Putamen (tissue), 1 donor: Measurements from ENCODE around the gene USP5.

Experiments
- DNase-seq: peaks from one replicate; pipeline ENCODE4 v3.0.0-alpha.2; 2016; ENCODE audit warnings: low spot score

Gene USP5

GRCh38 chr12:6851921-6852650, at the start of gene USP5:
USP5 (plus strand) TSS chr12:6852150; CDS start chr12:6852180, 30 bp downstream.
- DNase-seq: peak; percentile 100

GRCh38 chr12:6807170-6807569, 44.8 kb upstream of the USP5 start:
- DNase-seq: no peak

- DNase-seq: no peak
Observed at GRCh38 chr12:6809056-6809455, 42.9 kb upstream of the USP5 start.

GRCh38 chr12:6810758-6811157, 41.2 kb upstream of the USP5 start:
- DNase-seq: no peak

- DNase-seq: no peak
Observed at GRCh38 chr12:6813363-6813762, 38.6 kb upstream of the USP5 start.

GRCh38 chr12:6816598-6816997, 35.4 kb upstream of the USP5 start:
- DNase-seq: no peak

- DNase-seq: no peak
Observed at GRCh38 chr12:6817098-6817497, 34.9 kb upstream of the USP5 start.

- no peak for DNase-seq
Observed at GRCh38 chr12:6817662-6818157, 34.2 kb upstream of the USP5 start.

GRCh38 chr12:6818222-6818621, 33.7 kb upstream of the USP5 start:
- no peak for DNase-seq

- DNase-seq: no peak
Observed at GRCh38 chr12:6818645-6819044, 33.3 kb upstream of the USP5 start.

GRCh38 chr12:6819106-6820030, 32.6 kb upstream of the USP5 start:
- DNase-seq: no peak

GRCh38 chr12:6820166-6820565, 31.8 kb upstream of the USP5 start:
- no peak for DNase-seq

- DNase-seq: no peak
Observed at GRCh38 chr12:6821591-6822425, 30.1 kb upstream of the USP5 start, which contains the start of gene GPR162. GPR162 (plus strand) TSS chr12:6821821; CDS start chr12:6823899, 2,078 bp downstream.

- DNase-seq: no peak
Observed at GRCh38 chr12:6822426-6823135, 29.4 kb upstream of the USP5 start.

GRCh38 chr12:6823182-6824084, 28.5 kb upstream of the USP5 start:
- DNase-seq: no peak

- DNase-seq: no peak
Observed at GRCh38 chr12:6824085-6824775, 27.7 kb upstream of the USP5 start.

GRCh38 chr12:6824901-6825381, 27.0 kb upstream of the USP5 start:
- no peak for DNase-seq

- peak; percentile 68 for DNase-seq
Observed at GRCh38 chr12:6825398-6826124, 26.4 kb upstream of the USP5 start.
